T-cell (primary cell): ENCODE data around the gene GNG4. TPM values are rescaled to one million over a fixed set of nuclear protein-coding genes. Genes with fewer than 3 reads are reported as not detected.
A peak's percentile ranks its signal among the peaks of the same experiment; 100 is the strongest.

ENCODE experiments used
- ATAC-seq, 4 experiments: fragments of 200-7000 bp in 3 of 4; fragments of 150-1000 bp in 1 of 4; cut with Tn5 transposase; replicated peaks in 1 of 4; 1 replicate in 3 of 4; 2 replicates in 1 of 4; pipeline ENCODE4 v1.10.0; 2021; ENCODE audit warnings: moderate library complexity in 3 of 4, mild to moderate bottlenecking in 2 of 4, moderate number of reproducible peaks in 1 of 4
- CTCF ChIA-PET, 2 donors: fragments of 300-600 bp; sonication (Branson Sonifier 250); formaldehyde crosslinking; loops; one replicate each; lab custom pipeline; 2022; ENCODE audit warnings: antibody characterized with exemption in 2 of 2; lab: Charles Lee
- POLR2A ChIA-PET, 2 donors: fragments of 300-600 bp; sonication (Branson Sonifier 250); formaldehyde crosslinking; loops; one replicate each; lab custom pipeline; 2022; ENCODE audit warnings: antibody characterized with exemption in 2 of 2; lab: Charles Lee
- DNase-seq, 35 experiments: peaks; one replicate each; pipeline versions ENCODE4 v3.0.0 to v3.0.0-alpha.2; 2013 to 2023
- H3K27ac ChIP-seq: one replicate; pipeline ENCODE4 v1.5.1; 2013; ENCODE audit warnings: low read length
- H3K27me3 ChIP-seq, 2 experiments: replicated peaks in 1 of 2; 1 replicate in 1 of 2; 2 replicates in 1 of 2; pipeline versions ENCODE4 v1.6.1 to v1.7.0; 2013; ENCODE audit warnings: low read length in 1 of 2, mixed read lengths in 1 of 2; ENCODE audit not compliant: control insufficient read depth in 2 of 2, insufficient read depth in 2 of 2; ENCODE audit errors: extremely low read depth in 1 of 2
- H3K36me3 ChIP-seq, 2 donors: 1 replicate in 1 of 2; 2 replicates in 1 of 2; pipeline versions ENCODE4 v1.6.1 to v1.7.0; 2013; ENCODE audit warnings: low read length in 1 of 2; ENCODE audit not compliant: control insufficient read depth in 2 of 2, insufficient read depth in 1 of 2; ENCODE audit errors: extremely low read depth in 1 of 2
- H3K4me1 ChIP-seq, 2 experiments: 1 replicate in 1 of 2; 2 replicates in 1 of 2; pipeline versions ENCODE4 v1.6.1 to v1.7.0; 2013; ENCODE audit warnings: low read length in 2 of 2, mixed read lengths in 1 of 2; ENCODE audit not compliant: insufficient read depth in 2 of 2, control insufficient read depth in 1 of 2; ENCODE audit errors: extremely low read depth in 1 of 2
- H3K4me3 ChIP-seq, 2 donors: 1 replicate in 1 of 2; 2 replicates in 1 of 2; pipeline versions ENCODE4 v1.5.1 to v1.7.0; 2013; ENCODE audit warnings: mild to moderate bottlenecking in 2 of 2, low read length in 1 of 2, moderate library complexity in 1 of 2; ENCODE audit not compliant: control insufficient read depth in 1 of 2; ENCODE audit errors: extremely low read depth in 1 of 2
- H3K9me3 ChIP-seq: 2 replicates; pipeline ENCODE4 v1.7.0; 2013
- H3K27ac Mint-ChIP-seq, 2 donors: one replicate each; pipeline ENCODE4 v1.8.0; 2020 to 2021; ENCODE audit warnings: mild to moderate bottlenecking in 2 of 2, mixed read lengths in 2 of 2
- H3K27me3 Mint-ChIP-seq, 2 donors: one replicate each; pipeline ENCODE4 v1.8.0; 2021 to 2022; ENCODE audit warnings: mixed read lengths in 2 of 2
- H3K36me3 Mint-ChIP-seq: one replicate; pipeline ENCODE4 v1.8.0; 2021; ENCODE audit warnings: mixed read lengths
- H3K4me1 Mint-ChIP-seq, 3 donors: one replicate each; pipeline ENCODE4 v1.8.0; 2020 to 2022; ENCODE audit warnings: mixed read lengths in 3 of 3, mild to moderate bottlenecking in 1 of 3
- H3K4me3 Mint-ChIP-seq, 3 donors: one replicate each; pipeline ENCODE4 v1.8.0; 2020 to 2022; ENCODE audit warnings: mild to moderate bottlenecking in 3 of 3, mixed read lengths in 3 of 3, moderate library complexity in 3 of 3
- H3K9me3 Mint-ChIP-seq, 3 donors: one replicate each; pipeline ENCODE4 v1.8.0; 2020 to 2022; ENCODE audit warnings: mixed read lengths in 3 of 3
- WGBS: methylation state at CpG from one replicate; pipeline ENCODE4 v1.1.5; 2013; ENCODE audit warnings: missing lambda C conversion rate; ENCODE audit not compliant: insufficient coverage; 5-methylcytosine and 5-hydroxymethylcytosine counted together
- total RNA-seq, 35 experiments: library from RNA in 6 of 35; stranded (reverse) in 6 of 35; fragments of 120-200 nt in 1 of 35; gene quantifications; one replicate each; pipeline versions ENCODE4 v1.2.1 to v1.2.4 and lab custom pipeline; 2013 to 2026

The GNG4 gene
- total RNA-seq, 5 donors from 2014 or later (not counting 1 experiment from before 2014, with no cell fraction given), result 0.07 to 0.29 (median 0.17) TPM; not detected in 1

GRCh38 chr1:235562589-235562988 lies 87.0 kb downstream of the GNG4 start:
- Mint-ChIP-seq H3K4me3 (no peak overlapping the region), H3K9me3 (no peaks in the 10 kb centered on the region), H3K27me3 (no peaks in the 10 kb centered on the region), H3K4me1 (peaks cover 3 to 6% (median 4%) of the 10 kb centered on the region in 3 donors), H3K36me3 (no peaks in the 10 kb centered on the region), H3K27ac (no peak overlapping the region)
- H3K36me3 ChIP-seq, result no peaks in the 10 kb centered on the region
- H3K4me1 ChIP-seq, result no peaks in the 10 kb centered on the region
- no peak overlapping the region for H3K4me3 ChIP-seq
- H3K9me3 ChIP-seq, result no peaks in the 10 kb centered on the region
- no peak for ATAC-seq
- ChIA-PET POLR2A (no interaction called here), CTCF (no interaction called here)
- DNase-seq, result no peak
- H3K27me3 ChIP-seq, result peaks cover 0 to 3% of the 10 kb centered on the region in 2 experiments
- H3K27ac ChIP-seq, result no peak overlapping the region

DNA sequence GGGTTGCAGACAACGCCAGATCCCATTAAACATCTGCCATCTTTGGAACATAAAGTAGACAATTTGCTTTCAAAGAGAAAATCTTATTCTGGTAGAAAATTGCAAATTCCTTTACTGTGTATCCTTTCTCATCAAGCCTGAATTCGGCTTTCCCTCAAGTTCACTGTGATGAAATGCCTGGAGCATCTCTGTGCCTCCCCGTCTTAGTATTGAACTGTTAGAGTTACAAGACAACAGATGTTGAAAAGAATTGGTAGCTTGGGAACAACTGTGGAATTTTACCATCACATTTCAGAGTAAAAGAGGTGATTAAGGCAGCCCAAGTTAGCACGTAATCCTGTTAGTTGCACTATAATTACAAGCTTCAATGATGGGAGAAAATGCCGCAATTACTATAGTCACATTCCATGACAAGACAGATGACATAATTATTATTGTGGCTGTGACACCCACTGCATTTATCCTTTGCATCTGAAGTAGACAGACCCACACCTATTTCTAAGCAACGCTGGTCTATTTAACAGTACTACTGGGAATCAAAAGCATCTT lies 90.9 kb downstream of the GNG4 start:
- H3K4me3 Mint-ChIP-seq, result no peak overlapping the region
- no peak overlapping the region for H3K27ac ChIP-seq
- no peaks in the 10 kb centered on the region for H3K4me1 ChIP-seq
- peaks cover 0 to 3% of the 10 kb centered on the region in 2 experiments for H3K27me3 ChIP-seq
- H3K4me3 ChIP-seq, result no peak overlapping the region
- ChIA-PET CTCF (no interaction called here), POLR2A (no interaction called here)
- H3K4me1 Mint-ChIP-seq, result no peaks in the 10 kb centered on the region
- no peaks in the 10 kb centered on the region for H3K9me3 ChIP-seq
- H3K36me3 Mint-ChIP-seq, result no peaks in the 10 kb centered on the region
- no peaks in the 10 kb centered on the region for H3K36me3 ChIP-seq
- no peak overlapping the region for H3K27ac Mint-ChIP-seq
- 100% methylated on average over 1 of the region's 6 CpGs for WGBS
- ATAC-seq (no peak), DNase-seq (no peak)
- no peaks in the 10 kb centered on the region for H3K9me3 Mint-ChIP-seq
- H3K27me3 Mint-ChIP-seq, result no peaks in the 10 kb centered on the region

GRCh38 chr1:235557495-235557894 lies 92.1 kb downstream of the GNG4 start:
- H3K4me1 Mint-ChIP-seq, result no peaks in the 10 kb centered on the region
- no peak overlapping the region for H3K4me3 ChIP-seq
- H3K27ac ChIP-seq, result no peak overlapping the region
- WGBS, result 83% methylated on average over 5 of the region's 8 CpGs
- DNase-seq (peak in 1 of 35 experiments; percentile 1), ATAC-seq (no peak)
- H3K27me3 ChIP-seq, result peaks cover 0 to 3% of the 10 kb centered on the region in 2 experiments
- ChIA-PET POLR2A (no interaction called here), CTCF (interaction anchor here in 1 of 2 donors (0.6 kb wide), 1 partner anchor 23 kb away, joined by 3 read pairs; no protein-coding TSS in a partner anchor)
- H3K27ac Mint-ChIP-seq, result no peak overlapping the region
- no peaks in the 10 kb centered on the region for H3K36me3 Mint-ChIP-seq
- H3K36me3 ChIP-seq, result no peaks in the 10 kb centered on the region
- no peaks in the 10 kb centered on the region for H3K9me3 Mint-ChIP-seq
- no peaks in the 10 kb centered on the region for H3K9me3 ChIP-seq
- no peaks in the 10 kb centered on the region for H3K27me3 Mint-ChIP-seq
- no peaks in the 10 kb centered on the region for H3K4me1 ChIP-seq
- no peak overlapping the region for H3K4me3 Mint-ChIP-seq

DNA sequence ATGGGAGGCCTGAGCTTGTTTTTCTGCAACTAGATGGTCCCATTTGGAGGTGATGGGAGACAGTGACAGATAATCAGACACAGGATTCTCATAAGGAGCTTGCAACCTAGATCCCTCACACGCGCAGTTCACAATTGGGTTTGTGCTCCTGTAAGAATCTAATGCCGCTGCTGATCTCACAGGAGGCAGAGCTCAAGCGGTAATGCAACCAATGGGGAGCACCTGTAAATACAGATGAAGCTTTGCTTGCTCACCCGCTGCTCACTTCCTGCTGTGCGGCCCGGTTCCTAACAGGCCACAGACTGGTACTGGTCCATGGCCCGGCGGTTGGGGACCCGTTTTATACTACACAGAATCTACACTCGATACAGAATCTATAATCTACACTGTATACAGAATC lies 92.8 kb downstream of the GNG4 start:
- ChIA-PET POLR2A (no interaction called here), CTCF (interaction anchor here in 1 of 2 donors (1.1 kb wide), 1 partner anchor 37 kb away, joined by 5 read pairs; no protein-coding TSS in a partner anchor)
- H3K27me3 ChIP-seq, result peaks cover 0 to 3% of the 10 kb centered on the region in 2 experiments
- Mint-ChIP-seq H3K4me3 (no peak overlapping the region), H3K9me3 (no peaks in the 10 kb centered on the region), H3K4me1 (no peaks in the 10 kb centered on the region), H3K36me3 (no peaks in the 10 kb centered on the region), H3K27me3 (no peaks in the 10 kb centered on the region), H3K27ac (no peak overlapping the region)
- no peak overlapping the region for H3K4me3 ChIP-seq
- 92% methylated on average over 11 of the region's 11 CpGs for WGBS
- no peaks in the 10 kb centered on the region for H3K9me3 ChIP-seq
- DNase-seq (no peak), ATAC-seq (no peak)
- no peak overlapping the region for H3K27ac ChIP-seq
- no peaks in the 10 kb centered on the region for H3K36me3 ChIP-seq
- no peaks in the 10 kb centered on the region for H3K4me1 ChIP-seq

DNA sequence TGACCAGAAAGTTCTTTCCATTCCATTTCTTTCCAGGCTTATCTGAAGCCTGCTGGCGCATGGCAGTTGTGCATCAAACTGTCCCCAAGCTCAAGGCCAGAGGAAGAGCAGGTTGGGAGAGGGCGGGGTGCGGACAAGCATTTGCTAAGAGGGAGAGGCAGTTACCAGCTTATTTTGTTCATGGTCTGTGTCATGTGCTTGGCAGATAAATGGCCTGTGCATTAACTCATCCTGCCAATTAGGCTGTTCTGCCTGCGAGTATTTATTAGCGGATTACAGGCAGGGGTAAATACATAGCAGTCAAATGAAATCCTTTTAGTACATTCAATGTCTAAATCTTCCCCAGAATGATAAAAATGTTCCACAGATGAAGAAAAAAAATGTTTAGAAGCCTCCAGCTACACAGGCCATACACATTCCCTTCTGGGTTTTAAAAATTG lies 96.5 kb downstream of the GNG4 start:
- no peak overlapping the region for H3K4me3 Mint-ChIP-seq
- Histone ChIP-seq H3K4me1 (no peaks in the 10 kb centered on the region), H3K4me3 (no peak overlapping the region), H3K27ac (no peak overlapping the region), H3K27me3 (peaks cover 0 to 2% of the 10 kb centered on the region in 2 experiments), H3K36me3 (no peaks in the 10 kb centered on the region), H3K9me3 (no peaks in the 10 kb centered on the region)
- no peaks in the 10 kb centered on the region for H3K9me3 Mint-ChIP-seq
- 100% methylated on average over 4 of the region's 5 CpGs for WGBS
- ChIA-PET CTCF (no interaction called here), POLR2A (no interaction called here)
- no peaks in the 10 kb centered on the region for H3K4me1 Mint-ChIP-seq
- ATAC-seq (no peak), DNase-seq (no peak)
- H3K27me3 Mint-ChIP-seq, result peaks cover 0 to 7% of the 10 kb centered on the region in 2 donors
- H3K27ac Mint-ChIP-seq, result no peak overlapping the region
- no peaks in the 10 kb centered on the region for H3K36me3 Mint-ChIP-seq

DNA sequence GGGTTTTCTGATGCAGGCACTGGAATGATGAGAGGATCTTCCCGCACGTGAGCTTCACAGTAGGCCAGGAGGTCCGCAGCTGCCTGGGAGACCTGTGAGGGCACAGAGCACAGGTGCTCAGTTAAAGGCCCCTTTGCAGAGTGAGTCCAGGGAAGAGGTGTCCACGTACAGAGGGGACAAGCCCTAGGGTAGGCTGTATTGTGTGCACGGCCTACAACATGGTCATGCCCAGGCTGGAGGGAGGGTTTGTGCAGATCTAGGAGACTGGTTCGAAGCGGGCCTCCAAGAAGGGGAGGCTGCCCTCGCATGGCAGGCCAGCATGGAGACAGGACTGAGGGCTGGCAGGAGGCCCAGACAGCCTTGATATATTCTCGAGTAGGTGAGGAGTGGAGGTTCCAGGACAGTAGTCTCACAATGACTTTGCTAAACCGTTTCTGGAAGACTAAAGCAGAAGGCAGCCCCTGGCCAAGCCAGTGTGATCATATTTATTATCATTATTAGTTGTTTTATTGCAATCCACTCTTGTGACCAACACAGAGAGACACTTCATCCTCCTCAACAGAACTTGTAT lies 97.4 kb downstream of the GNG4 start:
- no peak for DNase-seq
- Histone ChIP-seq H3K9me3 (no peaks in the 10 kb centered on the region), H3K4me1 (no peaks in the 10 kb centered on the region), H3K27me3 (peaks cover 0 to 2% of the 10 kb centered on the region in 2 experiments), H3K27ac (no peak overlapping the region), H3K36me3 (no peaks in the 10 kb centered on the region), H3K4me3 (no peak overlapping the region)
- no peak overlapping the region for H3K4me3 Mint-ChIP-seq
- peaks cover 0 to 7% of the 10 kb centered on the region in 2 donors for H3K27me3 Mint-ChIP-seq
- H3K27ac Mint-ChIP-seq, result no peak overlapping the region
- 94% methylated on average over 8 of the region's 10 CpGs for WGBS
- ChIA-PET CTCF (no interaction called here), POLR2A (no interaction called here)
- no peaks in the 10 kb centered on the region for H3K4me1 Mint-ChIP-seq
- ATAC-seq, result no peak
- no peaks in the 10 kb centered on the region for H3K36me3 Mint-ChIP-seq
- H3K9me3 Mint-ChIP-seq, result no peaks in the 10 kb centered on the region
